GM19395 (cell line): ENCODE measurements around the gene ARHGAP35.
"Not testable (repeated sequence)": the region's sequence is repeated elsewhere in the genome, so short reads cannot be mapped to it uniquely, and the experiment has no call there.

Source experiments
- ATAC-seq: cut with Tn5 transposase; IDR thresholded peaks from one replicate; pipeline ENCODE4 v1.9.1; 2021; ENCODE audit warnings: mild to moderate bottlenecking, moderate library complexity; ENCODE audit not compliant: unreplicated experiment

ARHGAP35 gene

GRCh38 chr19:46842791-46843190 is 18.0 kb upstream of the ARHGAP35 start:
- ATAC-seq: no peak

DNA sequence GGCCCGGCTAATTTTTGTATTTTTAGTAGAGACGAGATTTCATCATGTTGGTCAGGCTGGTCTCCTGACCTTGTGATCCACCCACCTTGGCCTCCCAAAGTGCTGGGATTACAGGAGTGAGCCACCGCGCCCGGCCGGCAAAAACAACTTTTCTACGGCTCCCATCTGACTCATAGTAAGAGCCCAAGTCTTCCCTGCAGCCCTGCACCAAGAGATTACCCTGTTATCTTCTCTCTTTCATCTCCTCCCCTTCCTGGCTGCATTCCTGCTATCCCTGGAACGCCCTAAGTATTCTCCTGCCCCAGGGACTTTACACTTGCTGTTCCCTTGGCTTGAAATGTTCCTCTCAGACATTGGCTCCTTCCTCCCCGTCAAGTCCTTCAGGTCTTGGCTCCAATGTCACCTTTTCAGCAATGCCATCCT is 16.7 kb upstream of the ARHGAP35 start:
- ATAC-seq: no peak

DNA sequence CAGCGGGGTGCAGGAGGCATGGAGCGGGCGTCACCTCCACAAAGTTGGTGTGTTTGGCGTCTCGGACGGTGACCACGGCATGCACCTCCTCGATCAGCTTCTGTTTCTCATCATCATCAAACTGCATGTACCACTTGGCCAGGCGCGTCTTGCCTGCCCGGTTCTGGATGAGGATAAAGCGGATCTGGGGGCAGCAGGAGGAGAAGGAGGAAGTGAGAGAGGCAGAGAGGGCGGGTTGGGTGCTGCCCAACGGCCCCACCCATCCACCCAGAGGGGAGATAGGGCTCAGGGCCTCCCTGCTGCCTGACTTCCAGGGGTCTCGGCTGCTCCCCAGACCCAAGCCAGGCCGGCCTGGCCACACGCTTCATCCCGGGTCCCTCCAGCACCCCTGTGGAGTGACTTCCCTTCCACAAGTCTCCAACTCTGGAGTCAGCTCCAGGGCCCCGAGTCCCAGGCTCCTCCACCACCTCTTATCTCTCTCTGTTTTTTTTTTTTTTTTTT is 14.8 kb upstream of the ARHGAP35 start:
- no peak for ATAC-seq

DNA sequence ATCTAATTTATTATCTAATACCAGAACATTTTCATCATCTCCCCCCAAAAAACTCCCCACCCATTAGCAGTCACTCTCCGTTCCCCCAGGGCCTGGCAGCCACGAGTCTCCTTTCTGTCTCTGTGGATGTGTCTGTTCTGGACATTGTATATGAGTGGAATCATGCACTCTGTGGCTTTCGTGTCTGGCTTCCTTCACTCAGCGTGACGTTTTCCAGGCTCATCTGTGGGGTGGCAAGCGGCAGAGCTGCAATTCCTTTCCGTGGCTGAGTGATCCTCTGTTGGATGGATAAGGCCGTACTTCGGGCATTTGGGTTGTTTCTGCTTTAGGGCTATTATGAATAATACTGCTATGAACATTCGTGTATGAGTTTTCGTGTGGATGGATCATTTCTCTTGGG is 13.3 kb upstream of the ARHGAP35 start:
- ATAC-seq: no peak

DNA sequence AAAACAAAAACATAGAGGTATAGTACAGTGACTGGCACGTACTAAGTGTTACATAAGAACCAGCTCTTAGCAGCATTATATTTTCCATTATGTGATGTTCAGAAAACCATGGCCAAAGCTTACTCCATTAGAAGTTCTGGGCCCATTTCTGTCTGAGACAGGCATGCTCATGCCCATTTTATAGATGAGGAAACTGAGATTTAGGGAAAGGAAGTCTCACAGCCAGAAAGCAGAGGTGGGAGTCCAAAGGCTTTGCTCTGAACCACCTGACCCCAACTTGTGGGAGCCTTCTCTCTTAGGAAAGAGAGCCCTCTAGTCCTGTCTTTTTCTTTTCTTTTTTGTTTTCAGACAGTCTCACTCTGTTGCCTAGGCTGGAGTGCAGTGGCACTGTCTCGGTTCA is 12.4 kb upstream of the ARHGAP35 start:
- no peak for ATAC-seq

DNA sequence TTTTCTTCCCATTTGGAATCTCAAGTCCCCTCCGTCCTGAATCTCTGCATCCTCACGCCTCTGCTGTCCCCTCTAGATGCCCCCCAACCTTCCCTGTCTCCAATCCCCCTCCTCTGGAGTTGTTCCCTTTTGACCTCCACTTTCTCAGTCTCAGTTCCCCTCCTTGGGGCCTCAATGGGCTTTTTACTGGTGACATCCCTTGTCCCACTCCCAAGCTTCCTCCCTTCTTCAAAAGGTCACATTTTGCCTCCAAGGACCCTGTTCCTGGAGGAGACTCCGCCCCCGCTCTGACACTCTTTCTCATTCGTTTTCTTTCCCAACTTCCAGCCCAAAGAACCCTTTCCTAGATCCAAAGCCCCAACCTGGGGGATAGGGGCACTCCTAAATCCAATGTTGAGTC is 11.2 kb upstream of the ARHGAP35 start:
- no peak for ATAC-seq

- peak; percentile 95 for ATAC-seq
Measured at GRCh38 chr19:46850228-46851203, 10.3 kb upstream of the ARHGAP35 start, which contains the start of gene AP2S1. AP2S1 (minus strand) TSS chr19:46850846; CDS start chr19:46850766, 80 bp downstream.

DNA sequence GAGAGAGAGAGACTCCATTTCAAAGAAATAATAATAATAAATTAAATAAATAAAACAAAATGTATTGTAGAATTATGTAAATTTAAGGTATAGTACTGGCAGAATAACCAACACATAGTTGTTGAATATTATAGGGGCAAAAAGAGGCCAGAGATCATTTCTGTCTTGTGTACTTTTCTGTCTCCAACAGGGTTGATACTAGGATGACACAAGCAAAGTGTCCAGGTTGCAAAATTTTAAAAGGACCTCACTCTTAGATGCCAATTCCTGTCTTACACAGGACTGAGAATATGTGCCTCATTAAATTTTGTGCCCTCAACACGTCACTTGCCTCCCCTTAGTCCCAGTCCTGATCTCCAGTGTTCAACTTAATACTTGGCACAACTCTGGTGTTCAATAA is 8.0 kb upstream of the ARHGAP35 start:
- no peak for ATAC-seq

DNA sequence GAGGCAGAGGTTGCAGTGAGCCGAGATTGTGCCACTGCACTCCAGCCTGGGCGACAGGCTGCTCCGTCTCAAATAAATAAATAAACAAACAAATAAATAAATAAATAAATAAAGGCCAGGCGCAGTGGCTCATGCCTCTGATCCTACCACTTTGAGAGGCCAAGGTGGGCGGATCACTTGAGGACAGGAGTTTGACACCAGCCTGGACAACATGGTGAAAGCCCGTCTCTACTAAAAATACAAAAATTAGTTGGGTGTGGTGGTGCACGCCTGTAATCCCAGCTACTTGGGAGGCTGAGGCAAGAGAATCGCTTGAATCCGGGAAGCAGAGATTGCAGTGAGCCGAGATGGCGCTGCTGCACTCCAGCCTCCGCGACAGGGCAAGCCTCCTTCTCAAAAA is 6.1 kb upstream of the ARHGAP35 start:
- not testable (repeated sequence) for ATAC-seq

DNA sequence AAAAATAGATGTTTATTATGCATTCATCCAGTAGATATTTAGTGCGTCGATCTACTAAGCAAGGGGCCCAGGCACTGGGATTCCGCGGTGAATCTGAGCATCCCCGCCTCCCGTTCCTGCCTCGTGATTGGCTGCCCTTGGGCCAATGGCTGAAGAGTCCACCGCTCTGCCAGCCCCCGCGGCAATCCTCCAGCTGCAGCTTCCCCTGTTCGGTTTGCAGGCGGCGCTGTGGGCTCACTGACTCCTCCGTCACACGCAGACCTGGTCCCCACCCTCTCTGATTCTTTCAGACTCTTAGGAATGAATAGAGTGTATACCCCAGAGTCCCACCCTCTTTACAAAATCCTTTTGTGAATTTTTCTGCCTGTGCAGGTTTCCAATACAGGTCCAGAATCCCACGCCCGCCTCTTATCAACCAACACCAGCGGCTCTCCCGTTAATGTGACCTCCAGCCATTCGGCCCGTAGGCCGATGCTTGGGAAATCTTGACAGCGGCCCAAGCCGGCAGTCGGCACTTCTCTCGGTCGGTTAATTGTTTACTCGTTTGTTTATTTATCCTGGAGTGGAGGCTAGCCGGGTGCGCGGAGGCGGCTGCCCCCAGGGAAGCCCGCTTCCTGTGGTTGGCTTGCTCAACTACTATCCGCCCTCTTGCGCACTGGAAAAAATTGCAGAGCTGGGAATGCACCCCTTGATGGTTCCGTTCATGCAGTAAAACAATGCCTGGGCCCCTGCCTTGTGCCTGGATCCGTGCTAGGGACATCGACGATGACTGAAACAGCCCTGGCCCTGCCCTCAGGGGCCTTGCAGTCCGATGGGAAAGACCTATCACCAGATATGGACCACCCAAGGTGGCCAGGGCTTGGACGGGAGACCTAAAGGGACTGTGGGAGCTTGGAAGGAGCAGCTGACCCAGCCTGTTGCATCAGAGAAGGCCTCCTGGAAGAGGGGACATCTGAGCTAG is 4.5 kb upstream of the ARHGAP35 start:
- peak; percentile 49 for ATAC-seq

- ATAC-seq: peak; percentile 3
Measured at GRCh38 chr19:46859637-46860124, 1.1 kb upstream of the ARHGAP35 start.

DNA sequence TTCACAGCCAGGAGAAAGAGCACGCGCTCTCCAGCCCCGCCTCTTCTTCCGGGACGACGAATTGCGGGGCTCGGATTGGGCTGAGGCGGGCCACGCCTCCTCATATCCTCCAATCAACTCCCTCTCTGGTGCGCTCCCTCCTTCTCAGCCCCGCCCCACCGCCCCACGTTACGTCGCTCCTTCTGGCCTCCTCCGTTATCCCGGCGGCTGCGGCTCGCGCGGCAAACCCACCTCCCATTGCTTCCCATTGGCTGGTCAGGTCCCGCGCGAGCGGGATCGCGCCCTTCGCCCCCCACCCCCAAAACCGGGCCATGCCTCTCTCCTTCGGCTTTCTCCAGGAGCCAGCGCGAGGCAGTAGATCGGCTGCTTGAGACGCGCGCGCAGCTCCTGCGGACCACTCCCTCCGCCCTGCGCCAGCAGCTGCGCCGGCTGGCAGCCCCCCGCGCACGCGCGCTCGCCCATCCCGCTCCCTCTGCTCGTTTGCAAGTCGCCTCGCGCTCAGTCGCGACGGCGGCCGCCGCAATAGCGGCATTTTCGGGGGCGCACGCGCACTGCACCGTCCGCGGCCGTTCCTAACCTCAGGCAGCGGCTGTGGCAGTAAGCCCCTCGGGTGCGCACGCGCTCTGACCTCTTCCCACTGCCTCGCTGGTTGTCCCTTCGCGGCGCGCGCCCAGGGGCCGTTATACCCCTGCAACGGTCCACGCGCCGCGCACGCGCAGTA is 512 bp upstream of the ARHGAP35 start:
- peak; percentile 70 for ATAC-seq

- ATAC-seq: no peak
Measured at GRCh38 chr19:46861691-46862502, 1.1 kb downstream of the ARHGAP35 start.

GRCh38 chr19:46862503-46862834 is 1.7 kb downstream of the ARHGAP35 start:
- no peak for ATAC-seq

- no peak for ATAC-seq
Measured at GRCh38 chr19:46862974-46863632, 2.3 kb downstream of the ARHGAP35 start.

- no peak for ATAC-seq
Measured at GRCh38 chr19:46863818-46864629, 3.2 kb downstream of the ARHGAP35 start.

GRCh38 chr19:46866407-46867136 is 5.8 kb downstream of the ARHGAP35 start:
- ATAC-seq: no peak

- no peak for ATAC-seq
Measured at GRCh38 chr19:46867170-46867569, 6.4 kb downstream of the ARHGAP35 start.
